Head of caudate nucleus (tissue), 42 donors: ENCODE measurements around the gene PZP.
A peak's percentile ranks its signal among the peaks of the same experiment; 100 is the strongest.

Source experiments
- DNase-seq, 42 donors: peaks; one replicate each; pipeline versions ENCODE4 v3.0.0 to v3.0.0-alpha.2; 2020 to 2021; ENCODE audit warnings: mixed read lengths in 7 of 42
- intact Hi-C: fragments of 100-400 bp; cut with DNase I; formaldehyde crosslinking; loops from one replicate; pipeline ENCODE4 v1.15.0; 2022

The PZP gene

DNA sequence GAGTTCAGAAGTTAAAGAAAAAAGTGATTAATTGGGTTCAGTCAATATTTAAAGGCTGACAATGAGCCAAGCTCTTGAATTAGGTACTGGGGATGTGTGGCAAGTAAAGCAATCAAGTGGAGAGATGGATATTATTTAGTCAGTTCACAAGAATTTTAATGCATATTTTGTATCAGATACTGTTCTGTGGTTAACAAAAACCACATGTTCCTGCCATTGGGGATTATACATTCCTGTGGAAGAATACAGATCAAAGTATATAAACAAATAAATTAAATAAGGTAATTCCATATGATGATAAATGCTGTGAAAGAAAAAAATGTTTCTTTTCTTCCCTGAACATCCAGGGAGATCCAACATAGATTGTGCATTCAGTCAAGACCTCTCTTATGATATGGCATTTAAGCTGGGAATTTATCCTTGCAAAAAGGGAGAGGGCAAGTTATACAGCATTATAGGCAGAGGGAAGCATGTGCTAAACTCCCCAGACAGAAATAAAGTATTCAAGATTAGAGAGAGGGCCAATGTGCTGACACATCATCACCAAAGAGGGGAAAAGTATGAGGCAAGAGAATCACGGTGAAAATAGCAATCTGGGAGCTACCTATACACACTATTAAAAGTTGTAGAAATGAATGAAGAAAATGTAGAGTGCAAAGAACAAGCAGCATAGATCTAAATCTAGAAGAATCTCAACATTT lies 74.8 kb downstream of the PZP start:
- intact Hi-C loops, result no loop called here
- DNase-seq, result no peak

DNA sequence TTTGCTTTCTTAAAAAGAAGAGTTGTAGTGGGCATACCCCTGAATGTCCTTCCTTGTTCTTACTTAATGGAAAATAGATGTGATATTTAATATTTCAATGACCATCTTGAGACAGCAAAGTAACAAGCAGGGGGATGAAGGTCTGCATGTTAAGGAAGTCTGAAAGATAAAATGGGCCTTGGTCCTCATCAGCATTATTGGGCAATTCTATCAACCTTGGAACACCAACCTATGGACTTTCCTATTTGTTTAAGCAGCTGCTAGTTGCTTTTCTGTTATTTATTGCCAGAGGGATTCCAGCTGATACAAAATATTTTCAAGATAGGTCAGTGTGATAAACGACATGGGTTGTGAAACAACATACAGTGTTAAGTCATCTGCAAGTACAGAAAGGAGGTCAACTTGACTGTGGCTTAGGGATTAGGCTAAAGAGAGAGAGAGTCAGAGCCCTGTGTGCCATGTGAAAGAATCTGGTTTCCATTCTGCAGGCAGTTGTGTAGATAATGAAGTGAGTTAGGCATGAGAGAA lies 76.1 kb downstream of the PZP start:
- intact Hi-C loops, result no loop called here
- no peak for DNase-seq

DNA sequence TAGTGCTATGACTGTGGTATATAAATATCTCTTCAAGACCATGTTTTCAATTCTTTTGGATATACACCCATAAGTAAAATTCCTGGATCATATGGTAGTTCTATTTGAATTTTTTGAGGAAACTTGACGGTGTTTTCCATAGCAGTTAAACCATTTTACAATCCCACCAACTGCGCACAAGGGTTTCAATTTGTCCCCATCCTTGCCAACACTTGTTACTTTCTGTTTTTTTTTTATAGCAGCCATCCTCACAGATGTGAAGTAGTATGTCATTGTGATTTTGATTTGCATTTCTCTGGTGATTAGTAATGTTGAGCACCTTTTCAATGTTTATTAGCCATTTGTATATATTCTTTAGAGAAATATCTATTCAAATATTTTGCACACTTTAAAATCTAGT lies 78.0 kb downstream of the PZP start:
- no peak for DNase-seq
- intact Hi-C loops, result no loop called here

DNA sequence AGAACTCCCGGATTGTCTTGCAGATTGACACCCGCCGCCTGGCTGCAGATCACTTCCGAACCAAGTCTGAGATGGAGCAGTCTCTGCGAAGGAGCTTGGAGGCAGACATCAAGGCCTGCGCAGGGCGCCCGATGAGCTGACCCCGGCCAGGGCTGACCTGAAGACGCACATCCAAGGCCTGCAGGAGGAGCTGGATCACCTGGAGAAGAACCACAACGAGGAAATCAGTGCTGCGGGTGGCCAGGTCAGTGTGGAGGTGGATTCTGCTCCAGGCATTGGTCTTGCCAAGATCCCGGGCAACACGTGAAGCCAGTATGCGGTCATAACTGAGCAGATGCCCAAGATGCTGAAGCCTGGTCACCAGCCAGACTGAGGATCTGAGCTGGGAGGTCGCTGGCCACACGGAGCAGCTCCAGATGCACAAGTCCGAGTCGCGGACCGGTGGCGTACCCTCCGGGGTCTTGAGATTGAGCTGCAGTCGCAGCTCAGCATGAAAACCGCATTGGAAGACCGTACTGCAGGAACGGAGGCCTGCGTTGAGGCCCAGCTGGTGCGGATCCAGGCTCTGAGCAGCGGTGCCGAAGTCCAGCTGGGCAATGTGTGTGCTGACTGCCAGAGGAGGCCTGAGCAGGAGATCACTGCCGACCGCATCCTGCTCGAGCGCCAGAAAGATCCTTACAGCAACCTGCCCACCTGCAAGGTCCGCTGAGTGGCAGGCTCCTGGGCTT lies 80.1 kb downstream of the PZP start:
- no peak for DNase-seq
- intact Hi-C loops, result no loop called here

DNA sequence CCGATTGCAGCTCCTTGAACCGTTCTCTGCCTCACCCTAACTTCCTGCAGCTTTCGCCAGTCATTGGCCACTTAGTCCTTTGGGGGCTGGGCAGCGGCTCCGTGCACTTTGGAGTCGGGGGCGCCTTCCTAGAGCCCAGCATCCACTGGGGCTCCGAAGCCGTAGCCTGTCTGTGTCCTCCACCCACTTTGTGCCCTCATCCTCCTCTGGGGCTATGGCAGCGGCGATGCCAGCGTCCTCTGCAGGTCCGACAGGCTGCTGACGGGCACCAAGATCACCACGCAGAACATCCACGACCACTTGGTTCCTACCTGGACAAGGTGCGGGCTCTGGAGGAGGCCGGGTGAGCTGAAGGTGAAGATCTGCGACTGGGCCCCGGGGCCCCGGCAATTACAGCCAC lies 80.7 kb downstream of the PZP start:
- DNase-seq, result no peak
- intact Hi-C loops, result no loop called here

DNA sequence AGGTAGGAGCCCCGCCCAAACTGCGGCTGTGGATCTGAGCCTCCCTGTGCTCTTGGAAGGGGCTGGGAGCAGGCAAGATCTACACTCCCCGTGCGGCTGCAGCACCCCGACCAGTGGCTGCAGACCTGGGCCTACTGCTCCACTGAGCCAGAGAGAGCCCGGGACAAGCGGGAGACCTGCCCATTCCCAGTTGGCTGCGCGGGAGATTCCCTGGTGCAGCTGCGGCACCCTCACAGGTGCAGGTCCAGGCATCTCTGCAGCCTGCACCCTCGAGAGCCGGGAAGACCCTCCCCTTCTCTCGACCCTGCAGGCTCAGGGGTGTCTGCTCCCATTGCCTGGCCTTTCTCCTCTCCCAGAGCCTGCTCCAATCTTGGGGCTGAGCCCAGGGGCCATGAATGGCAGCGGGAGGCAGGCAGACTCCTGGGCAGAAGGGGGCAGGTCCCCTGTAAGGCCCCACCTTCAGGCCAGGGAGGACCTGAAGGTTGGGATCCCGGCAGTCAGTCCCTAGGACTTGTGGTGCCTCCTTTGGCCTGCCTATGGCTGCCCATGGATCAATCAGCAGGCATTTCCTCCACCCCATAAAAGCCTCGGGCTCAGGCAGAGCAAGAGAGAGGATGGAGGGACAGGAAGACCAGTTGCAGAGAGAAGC lies 83.7 kb downstream of the PZP start:
- DNase-seq, result no peak
- intact Hi-C loops, result no loop called here

DNA sequence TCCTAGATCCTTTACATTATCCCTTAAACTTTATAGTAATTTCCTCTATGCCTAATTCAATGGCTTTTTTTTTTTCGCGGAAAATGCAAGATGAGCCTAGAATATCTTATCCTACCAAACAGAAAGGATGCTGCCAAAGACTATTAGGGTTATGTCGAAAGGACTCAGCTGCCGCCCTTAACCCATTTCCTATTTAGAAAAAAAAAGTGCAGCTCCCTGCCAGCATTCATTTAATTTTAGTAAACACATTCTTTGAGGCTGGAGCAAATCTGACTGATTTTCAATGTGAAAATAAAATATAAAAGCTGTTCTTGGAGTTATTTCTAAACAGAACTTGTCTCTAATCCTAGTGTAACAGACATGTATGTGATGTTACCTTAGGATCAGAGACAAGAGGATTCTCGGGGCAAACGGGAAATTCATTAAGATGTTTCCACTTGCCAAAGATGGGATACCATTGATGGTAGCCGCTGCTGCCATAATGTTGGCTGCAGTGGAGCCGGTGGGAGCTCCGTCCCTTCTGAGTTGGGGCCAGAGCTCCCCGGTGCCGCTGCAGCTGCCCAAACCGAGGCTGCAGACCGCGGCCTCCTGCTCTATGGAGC lies 84.3 kb downstream of the PZP start:
- intact Hi-C loops, result no loop called here
- DNase-seq, result no peak

DNA sequence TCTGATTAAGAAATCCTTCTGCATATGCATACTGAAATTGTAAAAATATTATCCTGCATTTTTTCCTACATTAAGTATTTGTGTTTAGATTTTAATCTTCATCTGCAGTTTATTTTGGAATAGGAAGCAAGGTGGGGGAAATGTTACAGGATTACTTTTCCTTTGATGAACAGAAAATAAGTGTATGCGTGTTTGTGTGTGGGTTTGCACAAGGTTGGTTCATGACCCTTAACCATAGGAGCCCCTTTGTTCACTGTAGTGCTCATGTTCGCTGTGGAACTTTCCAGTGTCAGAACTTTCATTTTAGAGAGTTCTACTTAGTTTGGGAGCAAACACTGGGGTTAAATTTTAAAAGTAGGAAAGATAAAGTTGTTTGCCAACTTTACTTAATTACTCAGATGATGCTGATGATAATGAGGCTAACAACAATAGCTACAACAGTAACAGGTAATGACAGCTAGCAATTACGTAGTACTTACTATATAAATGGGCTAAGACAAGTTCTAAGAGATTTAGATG lies 86.0 kb downstream of the PZP start:
- no peak for DNase-seq
- intact Hi-C loops, result no loop called here

DNA sequence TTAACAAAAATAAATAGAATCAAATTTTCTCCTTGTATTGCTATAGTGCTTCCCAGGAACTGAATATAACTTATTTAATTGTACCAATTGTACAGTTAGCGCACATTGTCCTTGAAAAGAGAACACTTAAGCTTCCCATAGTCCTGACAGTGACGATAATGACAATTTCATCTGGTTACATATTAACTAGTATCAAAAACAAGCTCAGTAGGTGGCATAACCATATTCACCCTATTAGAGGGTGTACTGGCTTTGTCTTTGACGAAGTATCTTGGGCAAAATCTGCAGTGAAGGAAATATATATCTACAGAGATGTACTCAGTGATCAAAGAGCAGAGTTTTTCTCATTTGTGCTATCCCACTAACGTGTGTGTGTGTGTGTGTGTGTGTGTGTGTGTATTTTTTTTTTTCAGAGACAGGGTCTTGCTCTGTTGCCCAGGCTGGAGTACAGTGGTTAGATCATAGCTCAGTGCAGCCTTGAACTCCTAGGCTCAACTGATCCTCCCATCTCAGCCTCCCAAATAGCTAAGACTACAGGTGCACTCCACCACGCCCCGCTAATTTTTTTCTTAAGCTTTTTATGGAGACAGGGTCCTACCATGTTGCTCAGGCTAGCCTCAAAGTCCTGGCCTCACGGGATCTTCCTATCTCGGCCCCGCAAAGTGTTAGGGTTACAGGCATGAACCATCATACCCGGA lies 87.6 kb downstream of the PZP start:
- intact Hi-C loops, result no loop called here

DNA sequence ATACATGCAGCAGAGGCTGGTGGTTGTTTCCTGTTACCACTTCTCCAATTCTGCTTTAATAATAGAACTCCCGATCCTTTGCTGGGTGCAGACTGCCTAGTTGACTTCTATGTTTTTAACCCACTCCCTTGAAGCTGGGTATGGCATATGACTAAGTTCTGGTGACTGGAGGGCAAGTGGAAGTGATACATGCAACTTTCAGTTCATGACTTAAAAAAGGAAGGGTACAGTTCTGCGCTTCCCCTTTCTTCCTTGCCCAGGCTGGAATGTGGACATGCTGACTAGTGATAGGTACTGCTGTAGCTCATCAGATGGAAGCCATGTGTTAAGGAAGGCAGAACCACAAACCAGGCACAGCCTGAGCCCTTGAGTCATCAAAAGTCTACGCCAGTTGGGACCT lies 90.0 kb downstream of the PZP start:
- DNase-seq, result peak in 20 of 42 donors; percentile 10 to 61 (median 31)
- intact Hi-C loops, result no loop called here

More for the DNA sequence above, 87.6 kb downstream of the PZP start:
- no peak for DNase-seq

DNA sequence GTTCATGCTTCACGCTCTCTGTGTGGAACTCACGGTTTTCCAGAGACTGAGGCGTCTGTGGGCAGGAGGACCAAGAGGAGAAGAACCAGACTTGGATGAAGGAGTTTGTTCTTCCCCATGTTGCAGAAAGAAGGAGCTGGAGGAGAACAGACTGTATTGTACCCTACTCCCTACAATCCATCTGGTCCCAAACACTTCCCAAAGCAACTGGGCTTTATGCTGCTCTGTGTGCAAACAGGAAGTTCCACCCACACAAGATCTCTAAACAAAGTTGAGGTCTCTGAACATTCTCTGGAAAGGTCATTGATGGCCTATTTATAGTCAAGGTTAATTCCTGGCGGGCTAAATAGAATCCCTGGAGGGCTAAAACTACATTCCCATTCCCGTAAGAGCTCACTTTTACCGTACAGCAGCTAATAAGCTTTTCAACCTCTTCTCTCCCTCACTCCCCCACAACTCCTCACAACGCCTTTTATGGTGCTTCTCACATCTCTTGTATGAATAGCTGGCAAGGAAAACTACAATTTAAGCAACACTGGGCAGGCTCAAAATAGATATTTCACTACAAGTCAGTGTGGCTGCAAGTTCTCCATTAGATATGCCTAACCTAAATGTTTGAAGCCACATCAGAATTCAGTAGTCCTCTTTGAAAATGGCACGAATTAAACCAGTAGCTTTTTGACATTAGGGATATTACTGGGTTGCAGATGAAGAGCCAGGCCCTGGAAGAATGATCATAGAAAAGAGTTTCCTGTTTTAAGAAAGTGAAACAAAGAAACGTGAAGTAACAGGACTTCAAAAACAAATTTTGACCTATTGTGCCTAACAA lies 92.2 kb downstream of the PZP start, which contains the start of gene A2M:
TSS of gene A2M (minus strand) at position 189 of the 829 bp plus-strand sequence. CDS start at position 119, 70 bp downstream.
- DNase-seq, result peak in 2 of 42 donors; percentile 23 to 45
- intact Hi-C loops, result no loop called here

DNA sequence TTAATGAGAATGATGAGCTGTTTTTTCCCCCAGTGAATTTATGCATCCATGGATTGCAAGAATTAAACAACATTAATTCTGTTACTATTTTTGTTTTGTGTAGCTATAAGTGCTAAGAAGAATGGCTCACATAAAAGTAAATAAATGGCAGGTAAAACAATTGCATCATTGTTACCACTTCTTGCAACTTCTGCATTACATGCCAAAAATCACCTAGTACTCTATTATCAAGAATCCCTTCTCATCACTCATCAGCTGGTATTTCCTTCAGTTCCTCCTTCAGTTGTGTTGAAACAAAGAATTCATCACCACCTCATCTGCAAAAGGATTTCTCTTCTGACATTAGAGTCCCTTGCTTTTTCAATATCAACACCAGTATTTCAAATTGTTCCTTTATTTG lies 93.2 kb downstream of the PZP start:
- intact Hi-C loops, result no loop called here

DNA sequence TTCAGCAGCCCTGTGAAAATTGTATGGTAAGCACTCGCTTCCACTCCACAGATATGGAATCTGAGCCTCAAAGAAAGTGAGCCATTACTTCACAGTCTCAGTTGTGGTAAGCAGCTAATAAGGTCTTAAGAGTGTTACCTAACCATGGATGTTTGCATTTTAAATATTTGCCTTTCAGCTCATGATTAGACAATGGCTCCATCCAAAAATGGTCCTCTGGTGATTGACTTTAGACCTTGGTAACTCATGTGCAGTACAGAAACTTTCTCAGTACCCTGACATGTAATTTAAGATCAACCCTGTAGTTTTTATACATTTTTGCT lies 94.2 kb downstream of the PZP start:
- no peak for DNase-seq
- intact Hi-C loops, result no loop called here

More for the DNA sequence above, 93.2 kb downstream of the PZP start:
- no peak for DNase-seq

DNA sequence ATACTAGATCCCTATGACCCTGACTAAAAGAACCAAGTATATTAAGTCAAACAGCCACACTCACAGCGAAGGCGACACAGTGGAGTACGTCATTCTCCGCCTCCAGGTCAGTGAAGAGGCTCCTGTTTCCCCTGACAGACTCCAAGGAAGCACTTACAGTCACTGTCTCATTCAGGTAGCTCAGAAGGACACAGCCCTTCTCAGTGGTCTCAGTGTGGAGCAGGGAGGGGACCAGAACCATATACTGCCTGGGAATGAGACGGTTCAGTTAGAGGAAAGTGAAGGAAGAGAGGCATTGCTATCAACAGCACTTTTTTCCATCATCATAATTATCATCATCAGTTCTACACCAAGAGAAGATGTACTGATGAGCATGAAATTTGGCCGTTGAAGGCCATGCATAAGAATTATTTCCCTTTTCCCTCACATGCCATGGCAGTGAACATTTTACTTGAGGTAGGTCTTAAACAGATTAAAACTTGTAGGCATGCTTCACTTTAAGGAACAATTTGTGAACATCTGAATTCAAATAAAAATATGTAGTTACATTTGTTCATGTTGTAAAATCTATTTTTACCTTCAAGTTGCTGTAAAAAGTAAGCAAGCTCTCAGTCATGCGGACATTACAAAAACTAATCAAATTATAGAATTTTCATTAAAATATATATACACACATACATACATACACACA lies 94.8 kb downstream of the PZP start:
- DNase-seq, result no peak
- intact Hi-C loops, result no loop called here

DNA sequence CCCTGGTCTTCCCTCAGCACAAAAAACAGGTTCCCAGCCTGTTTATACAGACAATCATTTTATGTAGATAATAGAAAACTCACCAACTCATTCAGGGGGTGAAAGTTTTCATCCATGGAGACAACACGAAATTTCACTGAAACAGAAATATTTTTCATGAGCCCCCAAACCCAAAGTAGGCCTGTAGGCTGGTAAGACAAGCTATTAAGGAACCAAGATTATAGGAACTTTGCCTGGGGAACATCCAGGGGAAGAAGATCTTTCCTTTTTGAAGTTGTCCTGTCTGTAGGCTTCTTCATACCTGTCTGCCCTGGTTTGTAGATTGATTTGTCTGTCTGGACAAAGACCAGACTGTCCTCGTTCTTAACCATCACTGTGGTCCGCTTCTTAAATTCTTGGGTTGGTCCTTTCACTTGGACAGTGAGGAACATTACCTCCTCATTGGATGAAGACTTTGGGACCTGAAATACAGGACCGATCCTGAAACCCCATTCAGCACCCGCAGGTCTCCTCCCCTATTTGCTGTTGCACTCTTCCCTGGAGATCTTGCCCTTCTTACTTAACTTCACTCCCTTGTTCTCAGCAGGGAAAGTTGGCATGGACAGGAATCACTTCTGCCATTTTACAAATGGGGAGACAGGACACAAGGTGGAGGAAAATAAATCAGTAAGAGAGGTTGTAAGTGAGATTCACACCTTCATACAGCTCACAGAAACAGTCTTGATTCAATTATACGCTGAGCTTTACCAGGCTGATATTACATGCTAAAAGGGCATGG lies 95.9 kb downstream of the PZP start:
- intact Hi-C loops, result no loop called here
- DNase-seq, result no peak

DNA sequence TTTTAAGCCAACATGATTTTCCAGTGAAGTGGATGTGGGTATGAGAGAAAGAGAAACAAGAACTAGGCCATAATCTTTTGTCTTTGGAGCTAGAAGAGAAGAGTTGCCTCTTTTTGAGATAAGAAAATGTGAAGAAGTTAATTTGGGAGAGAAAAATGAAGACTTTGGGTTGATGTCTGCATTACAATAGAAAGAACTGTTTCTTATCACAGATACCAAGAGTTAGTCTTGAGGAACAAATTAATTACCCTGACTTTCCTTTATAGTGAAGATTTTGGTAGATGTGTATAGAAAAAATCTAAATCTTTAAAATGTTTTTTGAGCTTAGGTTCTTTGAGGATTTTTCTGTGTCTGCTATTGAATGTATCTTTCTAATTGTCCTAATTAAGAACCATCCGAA lies 96.7 kb downstream of the PZP start:
- intact Hi-C loops, result no loop called here

More for the DNA sequence above, 96.7 kb downstream of the PZP start:
- no peak for DNase-seq
